Karpas-422 (cell line): ENCODE measurements around the gene MYO18B. TPM values are rescaled to one million over a fixed set of nuclear protein-coding genes. Genes with fewer than 3 reads are reported as not detected.

ENCODE experiments used
- DNase-seq: peaks from one replicate; pipeline ENCODE4 v3.0.0-alpha.2; 2015
- H2AFZ ChIP-seq: fragments of 200-600 bp; sonication (generic); 2 replicates; pipeline ENCODE4 v1.6.1; 2014; ENCODE audit warnings: antibody characterized with exemption, low read length, mixed read lengths
- H3K27ac ChIP-seq: fragments of 200-600 bp; sonication (generic); 2 replicates; pipeline ENCODE4 v1.5.1; 2014; ENCODE audit warnings: mild to moderate bottlenecking, low read length, moderate library complexity
- H3K27me3 ChIP-seq: fragments of 200-600 bp; sonication (generic); 2 replicates; pipeline ENCODE4 v1.6.1; 2014; ENCODE audit warnings: low read length, mixed read lengths
- H3K36me3 ChIP-seq: fragments of 200-600 bp; sonication (generic); 2 replicates; pipeline ENCODE4 v1.6.1; 2014; ENCODE audit warnings: low read length, mixed read lengths; ENCODE audit not compliant: insufficient read depth
- H3K4me1 ChIP-seq: fragments of 200-600 bp; sonication (generic); 2 replicates; pipeline ENCODE4 v1.6.1; 2014; ENCODE audit warnings: mild to moderate bottlenecking, low read length, mixed read lengths
- H3K4me2 ChIP-seq: fragments of 200-600 bp; sonication (generic); 2 replicates; pipeline ENCODE4 v1.6.1; 2014; ENCODE audit warnings: low read length, low read depth, mild to moderate bottlenecking; ENCODE audit not compliant: poor library complexity, severe bottlenecking
- H3K4me3 ChIP-seq: fragments of 200-600 bp; sonication (generic); 2 replicates; pipeline ENCODE4 v1.5.1; 2014; ENCODE audit warnings: mild to moderate bottlenecking, antibody characterized with exemption, low read length, mixed read lengths
- H3K79me2 ChIP-seq: fragments of 200-600 bp; sonication (generic); 2 replicates; pipeline ENCODE4 v1.6.1; 2014; ENCODE audit warnings: mild to moderate bottlenecking, low read length, mixed read lengths
- H3K9ac ChIP-seq: fragments of 200-600 bp; sonication (generic); 2 replicates; pipeline ENCODE4 v1.6.0; 2014; ENCODE audit warnings: low read length
- H3K9me2 ChIP-seq: fragments of 200-600 bp; sonication (generic), shearing (Covaris generic); replicated peaks from 2 replicates; pipeline ENCODE4 v1.6.0; 2014; ENCODE audit warnings: mild to moderate bottlenecking, low read length, moderate library complexity; ENCODE audit not compliant: insufficient read depth
- H3K9me3 ChIP-seq: fragments of 300-700, 200-600 bp; sonication (generic); 2 replicates; pipeline ENCODE4 v1.6.1; 2014; ENCODE audit warnings: low read length, mixed read lengths
- H4K20me1 ChIP-seq: fragments of 200-600 bp; sonication (generic); 2 replicates; pipeline ENCODE4 v1.6.1; 2014; ENCODE audit warnings: mild to moderate bottlenecking, antibody characterized with exemption, low read length, low read depth; ENCODE audit not compliant: insufficient read depth
- total RNA-seq: library from RNA; depleted of rRNA; stranded (reverse); fragments of >200 nt; shearing (Covaris generic); gene quantifications from 2 replicates; pipeline ENCODE4 v1.2.3, GENCODE V29; 2014; ENCODE audit warnings: low replicate concordance

The MYO18B gene
- total RNA-seq, 1 experiment from 2014 or later, result not detected

- DNase-seq, result no peak
- Histone ChIP-seq H3K9me3 (no peaks in the 10 kb centered on the region), H3K4me2 (no peak overlapping the region), H4K20me1 (no peaks in the 10 kb centered on the region), H3K4me1 (peaks cover 25% of the 10 kb centered on the region), H2AFZ (no peak overlapping the region), H3K4me3 (no peak overlapping the region), H3K9me2 (no peaks in the 10 kb centered on the region), H3K27me3 (no peaks in the 10 kb centered on the region), H3K9ac (no peak overlapping the region), H3K79me2 (no peaks in the 10 kb centered on the region), H3K27ac (no peak overlapping the region), H3K36me3 (no peaks in the 10 kb centered on the region)
Observed at GRCh38 chr22:25992331-25992730, 250.3 kb downstream of the MYO18B start.

GRCh38 chr22:25996669-25997068 is 254.7 kb downstream of the MYO18B start:
- Histone ChIP-seq H3K79me2 (no peaks in the 10 kb centered on the region), H2AFZ (no peak overlapping the region), H3K4me3 (no peak overlapping the region), H3K27me3 (no peaks in the 10 kb centered on the region), H3K9me2 (no peaks in the 10 kb centered on the region), H3K9me3 (no peaks in the 10 kb centered on the region), H3K36me3 (no peaks in the 10 kb centered on the region), H3K4me1 (peaks cover 11% of the 10 kb centered on the region), H4K20me1 (no peaks in the 10 kb centered on the region), H3K4me2 (peak overlapping the region; percentile 32), H3K27ac (no peak overlapping the region), H3K9ac (no peak overlapping the region)
- DNase-seq, result peak; percentile 71

- no peak overlapping the region for H3K9ac ChIP-seq
- no peaks in the 10 kb centered on the region for H3K9me3 ChIP-seq
- no peak overlapping the region for H3K4me3 ChIP-seq
- H3K36me3 ChIP-seq, result no peaks in the 10 kb centered on the region
- no peak overlapping the region for H2AFZ ChIP-seq
- H3K9me2 ChIP-seq, result no peaks in the 10 kb centered on the region
- no peak overlapping the region for H3K4me2 ChIP-seq
- H3K4me1 ChIP-seq, result peaks cover 11% of the 10 kb centered on the region
- H3K27ac ChIP-seq, result no peak overlapping the region
- no peak for DNase-seq
- no peaks in the 10 kb centered on the region for H3K79me2 ChIP-seq
- no peaks in the 10 kb centered on the region for H4K20me1 ChIP-seq
- H3K27me3 ChIP-seq, result no peaks in the 10 kb centered on the region
Observed at GRCh38 chr22:25997886-25998775, 256.1 kb downstream of the MYO18B start.

- Histone ChIP-seq H3K79me2 (no peaks in the 10 kb centered on the region), H3K36me3 (no peaks in the 10 kb centered on the region), H3K4me3 (no peak overlapping the region), H3K27me3 (0 out of 2 replicates have a peak, but pooled peaks cover 2% of the 10 kb centered on the region), H3K9ac (no peak overlapping the region), H3K9me3 (no peaks in the 10 kb centered on the region), H3K4me1 (no peaks in the 10 kb centered on the region; the same call in 1 of the 2 replicates), H3K4me2 (no peak overlapping the region), H3K27ac (no peak overlapping the region), H3K9me2 (no peaks in the 10 kb centered on the region), H4K20me1 (no peaks in the 10 kb centered on the region), H2AFZ (no peak overlapping the region)
- DNase-seq, result no peak
Observed at GRCh38 chr22:26002456-26002855, 260.5 kb downstream of the MYO18B start.

- Histone ChIP-seq H3K27me3 (0 out of 2 replicates have a peak, but pooled peaks cover 2% of the 10 kb centered on the region), H3K4me1 (no peaks in the 10 kb centered on the region; the same call in 1 of the 2 replicates), H3K27ac (no peak overlapping the region), H3K9me3 (no peaks in the 10 kb centered on the region), H3K9me2 (no peaks in the 10 kb centered on the region), H4K20me1 (no peaks in the 10 kb centered on the region), H3K36me3 (no peaks in the 10 kb centered on the region), H3K4me2 (no peak overlapping the region), H2AFZ (no peak overlapping the region), H3K4me3 (no peak overlapping the region), H3K79me2 (no peaks in the 10 kb centered on the region), H3K9ac (no peak overlapping the region)
- no peak for DNase-seq
Observed at GRCh38 chr22:26004477-26004876, 262.5 kb downstream of the MYO18B start.

- H3K27me3 ChIP-seq, result no peaks in the 10 kb centered on the region
- H3K27ac ChIP-seq, result no peak overlapping the region
- DNase-seq, result no peak
- H3K36me3 ChIP-seq, result no peaks in the 10 kb centered on the region
- H3K9ac ChIP-seq, result no peak overlapping the region
- H4K20me1 ChIP-seq, result no peaks in the 10 kb centered on the region
- H3K9me2 ChIP-seq, result no peaks in the 10 kb centered on the region
- no peak overlapping the region for H3K4me3 ChIP-seq
- H3K4me1 ChIP-seq, result no peaks in the 10 kb centered on the region; the same call in 1 of the 2 replicates
- no peaks in the 10 kb centered on the region for H3K9me3 ChIP-seq
- H2AFZ ChIP-seq, result no peak overlapping the region
- no peaks in the 10 kb centered on the region for H3K79me2 ChIP-seq
- H3K4me2 ChIP-seq, result no peak overlapping the region
Observed at GRCh38 chr22:26008587-26008986, 266.6 kb downstream of the MYO18B start.

GRCh38 chr22:26016916-26017315 is 274.9 kb downstream of the MYO18B start:
- Histone ChIP-seq H3K9me3 (no peaks in the 10 kb centered on the region), H3K27me3 (no peaks in the 10 kb centered on the region), H3K4me1 (no peaks in the 10 kb centered on the region; the same call in 1 of the 2 replicates), H3K9me2 (no peaks in the 10 kb centered on the region), H2AFZ (no peak overlapping the region), H3K27ac (no peak overlapping the region), H3K4me3 (no peak overlapping the region), H4K20me1 (no peaks in the 10 kb centered on the region), H3K36me3 (no peaks in the 10 kb centered on the region), H3K79me2 (no peaks in the 10 kb centered on the region), H3K4me2 (no peak overlapping the region), H3K9ac (no peak overlapping the region)
- no peak for DNase-seq

GRCh38 chr22:26017932-26018331 is 275.9 kb downstream of the MYO18B start:
- Histone ChIP-seq H3K36me3 (no peaks in the 10 kb centered on the region), H3K9me2 (no peaks in the 10 kb centered on the region), H3K27ac (no peak overlapping the region), H2AFZ (no peak overlapping the region), H3K9ac (no peak overlapping the region), H3K79me2 (no peaks in the 10 kb centered on the region), H3K4me2 (no peak overlapping the region), H3K4me3 (no peak overlapping the region), H3K9me3 (no peaks in the 10 kb centered on the region), H3K27me3 (no peaks in the 10 kb centered on the region), H3K4me1 (no peaks in the 10 kb centered on the region; the same call in 1 of the 2 replicates), H4K20me1 (no peaks in the 10 kb centered on the region)
- no peak for DNase-seq
